OCI-M1 (cell line): ENCODE data around the gene HMGB1.

Experiments
- DNase-seq: peaks from one replicate; lab custom pipeline; 2025; lab: John Stamatoyannopoulos, UW

HMGB1 gene

GRCh38 chr13:30465593-30466357 is at the start of gene HMGB1:
HMGB1 (minus strand) TSS chr13:30465936; CDS start chr13:30463680, 2,256 bp downstream.
- peak; percentile 97 for DNase-seq

GRCh38 chr13:30510811-30511371 is 45.2 kb upstream of the HMGB1 start:
- no peak for DNase-seq

GRCh38 chr13:30510091-30510490 is 44.4 kb upstream of the HMGB1 start:
- no peak for DNase-seq

- DNase-seq, result no peak
Measured at GRCh38 chr13:30509254-30510050, 43.7 kb upstream of the HMGB1 start.

GRCh38 chr13:30504081-30504480 is 38.3 kb upstream of the HMGB1 start:
- peak; percentile 87 for DNase-seq

- peak; percentile 0 for DNase-seq
Measured at GRCh38 chr13:30502237-30502636, 36.5 kb upstream of the HMGB1 start.

GRCh38 chr13:30499338-30499737 is 33.6 kb upstream of the HMGB1 start:
- peak; percentile 16 for DNase-seq

- no peak for DNase-seq
Measured at GRCh38 chr13:30496147-30496546, 30.4 kb upstream of the HMGB1 start.

GRCh38 chr13:30495746-30496145 is 30.0 kb upstream of the HMGB1 start:
- no peak for DNase-seq

- no peak for DNase-seq
Measured at GRCh38 chr13:30493658-30494381, 28.1 kb upstream of the HMGB1 start.

GRCh38 chr13:30487075-30487470 is 21.3 kb upstream of the HMGB1 start:
- DNase-seq, result no peak

GRCh38 chr13:30486230-30487074 is 20.7 kb upstream of the HMGB1 start:
- no peak for DNase-seq

GRCh38 chr13:30481241-30481760 is 15.6 kb upstream of the HMGB1 start:
- no peak for DNase-seq

- no peak for DNase-seq
Measured at GRCh38 chr13:30480292-30480950, 14.7 kb upstream of the HMGB1 start.

GRCh38 chr13:30479883-30480219 is 14.1 kb upstream of the HMGB1 start:
- DNase-seq, result no peak

GRCh38 chr13:30479154-30479882 is 13.6 kb upstream of the HMGB1 start:
- DNase-seq, result no peak

GRCh38 chr13:30477346-30478195 is 11.8 kb upstream of the HMGB1 start:
- peak; percentile 53 for DNase-seq

GRCh38 chr13:30473675-30474074 is 7.9 kb upstream of the HMGB1 start:
- no peak for DNase-seq

GRCh38 chr13:30466841-30467252 is 1.1 kb upstream of the HMGB1 start:
- peak; percentile 87 for DNase-seq
